HEK293 (cell line): ENCODE measurements around the gene GDPD5.

Experiments
- CTCF ChIA-PET: fragments of 350-600 bp; formaldehyde crosslinking; extraction: SDS; loops from one replicate; lab custom pipeline; 2021; ENCODE audit warnings: antibody characterized with exemption; lab: Yijun Ruan, JAX
- POLR2A ChIA-PET: fragments of 300-600 bp; formaldehyde crosslinking; extraction: SDS; loops from one replicate; lab custom pipeline; 2020; ENCODE audit warnings: antibody characterized with exemption, inconsistent platforms; lab: Yijun Ruan, JAX
- H3K27ac ChIP-seq: fragments of 200-500 bp; sonication (Bioruptor generic); 2 replicates; pipeline ENCODE4 v1.5.1; 2014; ENCODE audit warnings: low read depth, low read length, control low read depth, inconsistent platforms; ENCODE audit errors: extremely low read depth
- H3K36me3 ChIP-seq, 2 experiments: fragments of 200-500 bp in 1 of 2; sonication (Bioruptor generic) in 1 of 2; 1 replicate in 1 of 2; 2 replicates in 1 of 2; pipeline ENCODE4 v1.5.1; 2014 to 2017; ENCODE audit warnings: inconsistent platforms in 2 of 2, low read length in 2 of 2; ENCODE audit not compliant: control insufficient read depth in 2 of 2, insufficient read depth in 1 of 2
- H3K4me1 ChIP-seq: fragments of 200-500 bp; sonication (Bioruptor generic); 2 replicates; pipeline ENCODE4 v1.5.1; 2014; ENCODE audit warnings: mild to moderate bottlenecking, low read length, inconsistent platforms; ENCODE audit not compliant: control insufficient read depth, insufficient read depth
- H3K4me3 ChIP-seq: 2 replicates; pipeline ENCODE4 v1.5.1; 2011; ENCODE audit warnings: low read depth, mild to moderate bottlenecking, control low read depth, low read length, moderate library complexity
- H3K9me3 ChIP-seq: fragments of 200-500 bp; sonication (Bioruptor generic); 2 replicates; pipeline ENCODE4 v1.5.1; 2014; ENCODE audit warnings: low read depth, low read length, inconsistent platforms; ENCODE audit not compliant: control insufficient read depth, insufficient read depth
- ATF2 ChIP-seq: fragments of 450-650 bp; formaldehyde crosslinking; IDR thresholded peaks from 2 replicates; pipeline ENCODE4 v1.5.1; 2016; ENCODE audit warnings: missing biosample characterization, missing genetic modification characterization, low read depth
- EGR2 ChIP-seq: fragments of 450-650 bp; formaldehyde crosslinking; IDR thresholded peaks from 2 replicates; pipeline ENCODE4 v1.5.1; 2016; ENCODE audit warnings: low read depth, missing biosample characterization, missing genetic modification characterization
- HIC1 ChIP-seq: fragments of 450-650 bp; formaldehyde crosslinking; IDR thresholded peaks from 2 replicates; pipeline ENCODE4 v1.5.1; 2016; ENCODE audit warnings: missing biosample characterization, missing genetic modification characterization
- SP2 ChIP-seq: fragments of 450-650 bp; formaldehyde crosslinking; IDR thresholded peaks from 2 replicates; pipeline ENCODE4 v1.5.1; 2016; ENCODE audit warnings: missing biosample characterization, missing genetic modification characterization
- ZBTB11 ChIP-seq: fragments of 450-650 bp; formaldehyde crosslinking; conservative IDR thresholded peaks from 2 replicates; pipeline ENCODE4 v1.5.1; 2016; ENCODE audit warnings: low read depth, missing biosample characterization, missing genetic modification characterization
- ZBTB17 ChIP-seq: fragments of 450-650 bp; formaldehyde crosslinking; IDR thresholded peaks from 2 replicates; pipeline ENCODE4 v1.5.1; 2016; ENCODE audit warnings: missing biosample characterization, missing genetic modification characterization
- ZBTB21 ChIP-seq: fragments of 450-650 bp; formaldehyde crosslinking; IDR thresholded peaks from 2 replicates; pipeline ENCODE4 v1.5.1; 2017; ENCODE audit warnings: missing biosample characterization, missing genetic modification characterization
- ZBTB6 ChIP-seq: fragments of 450-650 bp; formaldehyde crosslinking; IDR thresholded peaks from 2 replicates; pipeline ENCODE4 v1.5.1; 2017; ENCODE audit warnings: missing biosample characterization, missing genetic modification characterization
- ZFHX2 ChIP-seq: fragments of 450-650 bp; formaldehyde crosslinking; conservative IDR thresholded peaks from 2 replicates; pipeline ENCODE4 v1.5.1; 2016; ENCODE audit warnings: missing biosample characterization, missing genetic modification characterization
- ZFP37 ChIP-seq: fragments of 450-650 bp; formaldehyde crosslinking; IDR thresholded peaks from 2 replicates; pipeline ENCODE4 v1.5.1; 2016; ENCODE audit warnings: missing biosample characterization, missing genetic modification characterization
- ZNF140 ChIP-seq: fragments of 450-650 bp; formaldehyde crosslinking; IDR thresholded peaks from 2 replicates; pipeline ENCODE4 v1.5.1; 2016; ENCODE audit warnings: missing biosample characterization, missing genetic modification characterization
- ZNF266 ChIP-seq: fragments of 450-650 bp; formaldehyde crosslinking; IDR thresholded peaks from 2 replicates; pipeline ENCODE4 v1.5.1; 2016; ENCODE audit warnings: missing biosample characterization, missing genetic modification characterization, low read depth
- ZNF302 ChIP-seq: fragments of 450-650 bp; formaldehyde crosslinking; IDR thresholded peaks from 2 replicates; pipeline ENCODE4 v1.5.1; 2016; ENCODE audit warnings: missing biosample characterization, missing genetic modification characterization, low read depth
- ZNF335 ChIP-seq: fragments of 450-650 bp; formaldehyde crosslinking; conservative IDR thresholded peaks from 2 replicates; pipeline ENCODE4 v1.5.1; 2016; ENCODE audit warnings: missing biosample characterization, missing genetic modification characterization
- ZNF350 ChIP-seq: fragments of 450-650 bp; formaldehyde crosslinking; IDR thresholded peaks from 2 replicates; pipeline ENCODE4 v1.5.0; 2017; ENCODE audit warnings: missing biosample characterization, mild to moderate bottlenecking, missing genetic modification characterization
- ZNF398 ChIP-seq: fragments of 450-650 bp; formaldehyde crosslinking; IDR thresholded peaks from 2 replicates; pipeline ENCODE4 v1.5.1; 2017; ENCODE audit warnings: missing biosample characterization, missing genetic modification characterization
- ZNF449 ChIP-seq: fragments of 450-650 bp; formaldehyde crosslinking; IDR thresholded peaks from 2 replicates; pipeline ENCODE4 v1.5.1; 2017; ENCODE audit warnings: missing biosample characterization, mild to moderate bottlenecking, missing genetic modification characterization, moderate library complexity
- ZNF510 ChIP-seq: fragments of 450-650 bp; formaldehyde crosslinking; IDR thresholded peaks from 2 replicates; pipeline ENCODE4 v1.5.1; 2018; ENCODE audit warnings: mild to moderate bottlenecking, missing genetic modification characterization, missing biosample characterization; ENCODE audit not compliant: insufficient replicate concordance
- ZNF530 ChIP-seq: fragments of 450-650 bp; formaldehyde crosslinking; IDR thresholded peaks from 2 replicates; pipeline ENCODE4 v1.5.1; 2016; ENCODE audit warnings: low read depth, missing biosample characterization, missing genetic modification characterization
- ZNF558 ChIP-seq: fragments of 450-650 bp; formaldehyde crosslinking; IDR thresholded peaks from 2 replicates; pipeline ENCODE4 v1.5.1; 2016; ENCODE audit warnings: missing biosample characterization, missing genetic modification characterization
- ZNF580 ChIP-seq: fragments of 450-650 bp; formaldehyde crosslinking; IDR thresholded peaks from 2 replicates; pipeline ENCODE4 v1.5.1; 2016; ENCODE audit warnings: missing biosample characterization, missing genetic modification characterization
- ZNF600 ChIP-seq: fragments of 450-650 bp; formaldehyde crosslinking; IDR thresholded peaks from 2 replicates; pipeline ENCODE4 v1.5.1; 2016; ENCODE audit warnings: missing biosample characterization, missing genetic modification characterization
- ZNF626 ChIP-seq: fragments of 450-650 bp; sonication (Bioruptor Pico); formaldehyde crosslinking; IDR thresholded peaks from 2 replicates; pipeline ENCODE4 v1.5.1; 2018; ENCODE audit warnings: missing biosample characterization, missing genetic modification characterization, inconsistent platforms
- ZNF629 ChIP-seq: fragments of 450-650 bp; formaldehyde crosslinking; IDR thresholded peaks from 2 replicates; pipeline ENCODE4 v1.5.1; 2017; ENCODE audit warnings: missing biosample characterization, missing genetic modification characterization
- ZNF785 ChIP-seq: fragments of 450-650 bp; formaldehyde crosslinking; IDR thresholded peaks from 2 replicates; pipeline ENCODE4 v1.5.1; 2016; ENCODE audit warnings: missing biosample characterization, missing genetic modification characterization
- ZNF791 ChIP-seq: fragments of 450-650 bp; formaldehyde crosslinking; IDR thresholded peaks from 2 replicates; pipeline ENCODE4 v1.5.1; 2016; ENCODE audit warnings: missing biosample characterization, missing genetic modification characterization
- ZNF843 ChIP-seq: fragments of 450-650 bp; formaldehyde crosslinking; IDR thresholded peaks from 2 replicates; pipeline ENCODE4 v1.5.1; 2016; ENCODE audit warnings: missing biosample characterization, missing genetic modification characterization

Gene GDPD5

GRCh38 chr11:75513250-75513649 is 12.5 kb downstream of the GDPD5 start:
- POLR2A ChIA-PET, result no interaction called here
- Histone ChIP-seq H3K9me3 (no peaks in the 10 kb centered on the region), H3K27ac (no peak overlapping the region), H3K4me3 (no peak overlapping the region), H3K4me1 (no peaks in the 10 kb centered on the region), H3K36me3 (no peaks in the 10 kb centered on the region)
- CTCF ChIA-PET, result no interaction called here
- no peak for TF ChIP-seq ZNF140
- peak; percentile 56; the same call in 1 of the 2 replicates for TF ChIP-seq EGR2 (tag by site-specific recombination)
- 0 out of 2 replicates have a peak, but pooled peaks have one; percentile 31 for TF ChIP-seq ZNF600 (tag by site-specific recombination)
- peak; percentile 49; the same call in 1 of the 2 replicates for TF ChIP-seq ZBTB6 (tag by site-specific recombination)
- peak; percentile 68 for TF ChIP-seq ATF2 (tag by site-specific recombination)
- no peak for TF ChIP-seq ZNF791 (tag by site-specific recombination)
- peak; percentile 74 for TF ChIP-seq ZFHX2 (tag by site-specific recombination)
- no peak for TF ChIP-seq ZFP37 (tag by site-specific recombination)
- 0 out of 2 replicates have a peak, but pooled peaks have one; percentile 25 for TF ChIP-seq ZNF398
- no peak for TF ChIP-seq ZNF626 (tag by site-specific recombination)
- no peak for TF ChIP-seq ZNF266 (tag by site-specific recombination)
- TF ChIP-seq SP2 (tag by site-specific recombination), result no peak
- TF ChIP-seq ZNF629 (tag by site-specific recombination), result peak; percentile 81
- no peak for TF ChIP-seq ZNF335
- TF ChIP-seq ZBTB17 (tag by site-specific recombination), result peak; percentile 31; the same call in 1 of the 2 replicates
- peak; percentile 21; the same call in 1 of the 2 replicates for TF ChIP-seq ZNF580 (tag by site-specific recombination)
- TF ChIP-seq HIC1 (tag by site-specific recombination), result no peak
- TF ChIP-seq ZNF558 (tag by site-specific recombination), result no peak
- TF ChIP-seq ZBTB11 (tag by site-specific recombination), result no peak
- no peak for TF ChIP-seq ZNF843 (tag by site-specific recombination)
- TF ChIP-seq ZNF510, result no peak
- TF ChIP-seq ZNF350 (tag by site-specific recombination), result no peak
- no peak for TF ChIP-seq ZNF785
- peak; percentile 76; the same call in 1 of the 2 replicates for TF ChIP-seq ZBTB21 (tag by site-specific recombination)
- no peak for TF ChIP-seq ZNF449 (tag by site-specific recombination)
- no peak for TF ChIP-seq ZNF530 (tag by site-specific recombination)
- TF ChIP-seq ZNF302, result no peak
